Erythroblast (primary cell): ENCODE data around the gene IRX4.

Source experiments
- GATA1 ChIP-seq: IDR thresholded peaks from 2 replicates; pipeline ENCODE4 v1.6.1; 2011; ENCODE audit warnings: low read depth, mild to moderate bottlenecking, control low read depth, low read length, moderate library complexity
- POLR2A ChIP-seq: IDR thresholded peaks from 2 replicates; pipeline ENCODE4 v1.6.1; 2011; ENCODE audit warnings: mild to moderate bottlenecking, low read length

- TF ChIP-seq POLR2A (no peak), GATA1 (no peak)
These were observed 6.7 kb downstream of the IRX4 start for GRCh38 chr5:1875843-1876659.
